Thoracic aorta (tissue), 2 donors: ENCODE results near the gene RPL37. TPM values are rescaled to one million over a fixed set of nuclear protein-coding genes. Genes with fewer than 3 reads are reported as not detected.

Experiments
- ATAC-seq: fragments of 150-250 bp; one replicate; pipeline ENCODE4 v1.8.0; 2017; ENCODE audit warnings: low read depth; ENCODE audit not compliant: insufficient number of reproducible peaks, low FRiP score
- DNase-seq: peaks from one replicate; pipeline ENCODE4 v3.0.0-alpha.2; 2020; ENCODE audit warnings: low spot score
- H3K27ac ChIP-seq, 2 donors: fragments of 200-600 bp; sonication (generic); 1 replicate in 1 of 2; 2 replicates in 1 of 2; pipeline ENCODE4 v1.5.1; 2016; ENCODE audit warnings: mild to moderate bottlenecking in 2 of 2, moderate library complexity in 2 of 2
- H3K27me3 ChIP-seq: fragments of 200-600 bp; sonication (generic); replicated peaks from 2 replicates; pipeline ENCODE4 v1.6.0; 2016; ENCODE audit warnings: mild to moderate bottlenecking; ENCODE audit not compliant: insufficient read depth
- H3K36me3 ChIP-seq: fragments of 200-600 bp; sonication (generic); one replicate; pipeline ENCODE4 v1.5.1; 2016
- H3K4me1 ChIP-seq, 2 donors: fragments of 200-600 bp; sonication (generic); 1 replicate in 1 of 2; 2 replicates in 1 of 2; pipeline versions ENCODE4 v1.5.1 to v1.6.0; 2016; ENCODE audit warnings: low read depth in 2 of 2, mild to moderate bottlenecking in 1 of 2; ENCODE audit not compliant: control insufficient read depth in 1 of 2
- H3K4me3 ChIP-seq: fragments of 200-600 bp; sonication (generic); 2 replicates; pipeline ENCODE4 v1.5.1; 2016; ENCODE audit warnings: mild to moderate bottlenecking
- H3K9me3 ChIP-seq: fragments of 200-600 bp; sonication (generic); 2 replicates; pipeline ENCODE4 v1.5.1; 2016
- total RNA-seq, 2 donors: library from RNA; depleted of rRNA; stranded (reverse); fragments of >200 nt; gene quantifications; one replicate each; pipeline versions ENCODE4 v1.1.0 to v1.2.3, GENCODE V29; 2016
- TF ChIP-seq, protein P1 (sequence below): fragments of 200-600 bp; sonication (generic); IDR thresholded peaks from one replicate; pipeline ENCODE4 v1.5.1; 2019; ENCODE audit warnings: antibody characterized with exemption

RPL37 gene
- total RNA-seq, 2 donors from 2014 or later: 26.1 to 45.4 TPM

DNA sequence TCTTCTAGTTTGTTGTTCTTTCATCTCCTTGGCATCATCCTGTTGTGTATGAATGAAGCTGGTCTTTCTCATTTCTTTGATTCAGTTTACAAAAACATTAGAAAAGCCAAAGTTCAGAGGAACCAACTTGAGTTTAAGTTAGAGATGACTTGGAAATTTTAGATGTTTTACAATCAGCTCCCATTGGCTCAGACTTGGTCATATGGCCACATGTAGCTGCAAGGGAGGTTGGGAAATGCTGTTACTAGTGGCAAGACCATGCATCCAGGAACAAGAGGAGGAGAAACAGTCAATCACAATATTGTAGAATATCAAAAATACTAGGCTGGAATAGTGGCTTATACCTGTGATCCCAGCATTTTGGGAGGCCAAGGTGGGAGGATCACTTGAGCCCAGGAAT lies 25.7 kb upstream of the RPL37 start:
- Histone ChIP-seq H3K4me1 (no peaks in the 10 kb centered on the region), H3K27ac (no peak overlapping the region), H3K27me3 (no peaks in the 10 kb centered on the region), H3K4me3 (no peak overlapping the region), H3K9me3 (peaks cover 3% of the 10 kb centered on the region), H3K36me3 (no peaks in the 10 kb centered on the region)
- no peak for DNase-seq
- TF ChIP-seq, protein P1, sequence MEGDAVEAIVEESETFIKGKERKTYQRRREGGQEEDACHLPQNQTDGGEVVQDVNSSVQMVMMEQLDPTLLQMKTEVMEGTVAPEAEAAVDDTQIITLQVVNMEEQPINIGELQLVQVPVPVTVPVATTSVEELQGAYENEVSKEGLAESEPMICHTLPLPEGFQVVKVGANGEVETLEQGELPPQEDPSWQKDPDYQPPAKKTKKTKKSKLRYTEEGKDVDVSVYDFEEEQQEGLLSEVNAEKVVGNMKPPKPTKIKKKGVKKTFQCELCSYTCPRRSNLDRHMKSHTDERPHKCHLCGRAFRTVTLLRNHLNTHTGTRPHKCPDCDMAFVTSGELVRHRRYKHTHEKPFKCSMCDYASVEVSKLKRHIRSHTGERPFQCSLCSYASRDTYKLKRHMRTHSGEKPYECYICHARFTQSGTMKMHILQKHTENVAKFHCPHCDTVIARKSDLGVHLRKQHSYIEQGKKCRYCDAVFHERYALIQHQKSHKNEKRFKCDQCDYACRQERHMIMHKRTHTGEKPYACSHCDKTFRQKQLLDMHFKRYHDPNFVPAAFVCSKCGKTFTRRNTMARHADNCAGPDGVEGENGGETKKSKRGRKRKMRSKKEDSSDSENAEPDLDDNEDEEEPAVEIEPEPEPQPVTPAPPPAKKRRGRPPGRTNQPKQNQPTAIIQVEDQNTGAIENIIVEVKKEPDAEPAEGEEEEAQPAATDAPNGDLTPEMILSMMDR: no peak
- ATAC-seq: no peak

DNA sequence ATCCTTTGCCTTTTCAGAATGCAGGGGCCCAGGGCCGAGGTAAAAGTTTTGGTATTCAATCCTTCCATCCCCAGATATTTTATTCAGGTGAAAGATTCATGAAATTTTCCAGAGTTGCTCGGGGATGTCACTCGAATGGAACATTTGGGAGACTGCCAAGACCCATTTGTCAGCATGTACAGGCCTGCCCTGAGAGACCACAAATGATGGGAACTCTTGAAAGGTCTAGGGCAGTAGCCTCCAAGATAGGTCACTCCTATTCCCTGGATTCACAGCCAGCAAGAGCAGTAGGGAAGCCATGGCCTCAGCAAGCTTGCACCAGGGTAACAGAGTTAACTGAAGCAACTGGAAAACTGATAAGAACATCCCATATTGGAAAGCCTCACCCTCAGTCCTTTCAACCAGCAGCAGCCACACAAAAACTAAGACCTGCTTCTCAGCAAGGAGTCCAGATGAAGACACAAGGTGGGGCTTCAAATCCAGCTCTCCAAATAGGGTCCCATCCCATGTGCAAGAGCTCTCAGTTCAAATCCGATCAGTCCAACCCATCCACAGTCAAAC lies 18.7 kb upstream of the RPL37 start:
- Histone ChIP-seq H3K9me3 (no peaks in the 10 kb centered on the region), H3K4me1 (no peaks in the 10 kb centered on the region), H3K27me3 (no peaks in the 10 kb centered on the region), H3K27ac (no peak overlapping the region), H3K4me3 (no peak overlapping the region), H3K36me3 (no peaks in the 10 kb centered on the region)
- ATAC-seq (no peak), DNase-seq (no peak)
- TF ChIP-seq, protein P1: no peak

DNA sequence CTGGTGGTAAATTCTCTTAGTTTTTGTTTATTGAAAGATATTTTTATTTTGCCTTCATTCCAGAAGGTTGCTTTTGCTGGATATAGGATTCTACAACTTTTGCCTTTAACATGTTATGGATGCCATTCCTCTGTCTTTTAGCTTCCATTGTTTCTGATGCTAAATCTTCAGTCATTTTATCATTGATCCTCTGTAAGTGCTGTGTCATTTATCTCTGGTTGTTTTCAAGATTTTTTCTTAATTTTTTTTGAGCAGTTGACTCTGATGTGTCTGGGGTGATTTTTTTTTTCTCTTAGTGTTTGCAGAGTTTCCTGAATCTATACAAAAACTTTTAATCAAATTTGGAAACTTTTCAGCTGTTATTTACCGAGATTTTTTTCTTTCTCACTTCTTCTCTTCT lies 12.5 kb upstream of the RPL37 start:
- DNase-seq: no peak
- Histone ChIP-seq H3K36me3 (no peaks in the 10 kb centered on the region), H3K9me3 (no peaks in the 10 kb centered on the region), H3K4me1 (peaks cover under 1 to 11% of the 10 kb centered on the region in 2 donors), H3K4me3 (no peak overlapping the region), H3K27ac (no peak overlapping the region), H3K27me3 (no peaks in the 10 kb centered on the region)
- TF ChIP-seq, protein P1: no peak
- ATAC-seq: no peak

DNA sequence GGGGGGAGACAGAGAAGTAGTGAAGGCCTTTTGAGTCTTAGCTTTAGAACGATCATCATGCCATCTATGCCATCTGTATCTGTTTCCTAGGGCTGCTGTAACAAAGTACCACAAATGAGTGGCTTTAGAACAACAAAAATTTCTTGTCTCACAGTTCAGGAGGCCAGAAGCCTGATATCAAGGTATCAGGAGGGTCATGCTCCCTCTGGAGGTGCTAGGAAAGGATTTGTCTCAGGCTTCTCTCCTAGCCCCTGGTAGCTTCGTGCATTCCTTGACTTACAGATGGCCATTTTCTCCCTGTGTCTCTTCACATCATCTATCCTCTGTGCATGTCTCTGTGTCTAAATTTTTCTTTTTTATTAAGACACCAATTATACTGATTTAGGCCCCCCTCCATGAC lies 11.3 kb upstream of the RPL37 start:
- H3K9me3 ChIP-seq: no peaks in the 10 kb centered on the region
- TF ChIP-seq, protein P1: no peak
- H3K4me1 ChIP-seq: peaks cover 6 to 17% of the 10 kb centered on the region in 2 donors
- no peaks in the 10 kb centered on the region for H3K36me3 ChIP-seq
- H3K27me3 ChIP-seq: no peaks in the 10 kb centered on the region
- H3K27ac ChIP-seq: no peak overlapping the region
- DNase-seq: no peak
- no peak for ATAC-seq
- H3K4me3 ChIP-seq: no peak overlapping the region

DNA sequence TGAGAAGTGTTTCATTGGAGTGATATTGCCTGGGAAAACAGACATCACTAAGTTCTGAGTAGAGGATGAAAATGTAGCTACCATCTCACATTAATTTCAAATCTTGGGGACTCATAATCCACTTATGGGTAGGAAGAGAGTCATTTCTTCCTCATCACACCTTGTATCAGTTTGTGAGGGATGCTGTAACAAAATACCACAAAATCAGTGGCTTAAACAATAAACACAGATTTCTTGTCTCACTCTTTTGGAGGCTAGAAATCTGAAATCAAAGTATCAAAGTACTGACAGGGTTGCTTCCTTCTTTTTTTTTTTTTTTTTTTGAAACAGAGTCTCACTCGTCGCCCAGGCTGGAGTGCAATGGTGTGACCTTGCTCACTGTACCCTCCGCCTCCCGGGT lies 9.5 kb upstream of the RPL37 start:
- Histone ChIP-seq H3K27me3 (no peaks in the 10 kb centered on the region), H3K9me3 (no peaks in the 10 kb centered on the region), H3K4me1 (peaks cover 10 to 21% of the 10 kb centered on the region in 2 donors), H3K27ac (no peak overlapping the region), H3K36me3 (no peaks in the 10 kb centered on the region), H3K4me3 (no peak overlapping the region)
- ATAC-seq (no peak), DNase-seq (no peak)
- TF ChIP-seq, protein P1: no peak
